GM21786 (cell line): ENCODE results near the gene GGT5.

Experiments
- ATAC-seq: cut with Tn5 transposase; IDR thresholded peaks from one replicate; pipeline ENCODE4 v1.9.1; 2021; ENCODE audit not compliant: unreplicated experiment

GGT5 gene

GRCh38 chr22:24171822-24172221 is 73.1 kb downstream of the GGT5 start:
- ATAC-seq = no peak

- ATAC-seq = no peak
Observed at GRCh38 chr22:24170632-24171031, 74.2 kb downstream of the GGT5 start.

GRCh38 chr22:24170188-24170587 is 74.7 kb downstream of the GGT5 start:
- ATAC-seq = no peak
